ENCODE data around the gene KRT7.
"Not testable (repeated sequence)": the region's sequence is repeated elsewhere in the genome, so short reads cannot be mapped to it uniquely, and the experiment has no call there.

KRT7 gene

GRCh38 chr12:52238207-52238840 is 5.3 kb downstream of the KRT7 start:
- Histone ChIP-seq H3K9me3 (ENCODE audit: control insufficient read depth, insufficient read depth, low read length) (no peaks in the 10 kb centered on the region), H3K27me3 (ENCODE audit: control insufficient read depth, insufficient read depth, low read length) (peaks cover 14% of the 10 kb centered on the region), H3K4me1 (ENCODE audit: control insufficient read depth, insufficient read depth, low read length) (peaks cover 7% of the 10 kb centered on the region), H3K4me3 (ENCODE audit: low read depth, low read length) (no peak overlapping the region), H3K9ac (ENCODE audit: low read depth, low read length) (no peak overlapping the region), H3K36me3 (ENCODE audit: control insufficient read depth, insufficient read depth, low read length) (no peaks in the 10 kb centered on the region)

- Histone ChIP-seq H3K4me1 (ENCODE audit: control insufficient read depth, insufficient read depth, low read length) (peaks cover 7% of the 10 kb centered on the region), H3K9ac (ENCODE audit: low read depth, low read length) (no peak overlapping the region), H3K27me3 (ENCODE audit: control insufficient read depth, insufficient read depth, low read length) (peaks cover 10% of the 10 kb centered on the region), H3K9me3 (ENCODE audit: control insufficient read depth, insufficient read depth, low read length) (no peaks in the 10 kb centered on the region), H3K4me3 (ENCODE audit: low read depth, low read length) (no peak overlapping the region), H3K36me3 (ENCODE audit: control insufficient read depth, insufficient read depth, low read length) (no peaks in the 10 kb centered on the region)
Observed at GRCh38 chr12:52238916-52239646, 6.0 kb downstream of the KRT7 start.

GRCh38 chr12:52239767-52240166 is 6.7 kb downstream of the KRT7 start:
- Histone ChIP-seq H3K4me1 (ENCODE audit: control insufficient read depth, insufficient read depth, low read length) (peaks cover 7% of the 10 kb centered on the region), H3K9ac (ENCODE audit: low read depth, low read length) (no peak overlapping the region), H3K27me3 (ENCODE audit: control insufficient read depth, insufficient read depth, low read length) (peaks cover 7% of the 10 kb centered on the region), H3K4me3 (ENCODE audit: low read depth, low read length) (no peak overlapping the region), H3K9me3 (ENCODE audit: control insufficient read depth, insufficient read depth, low read length) (no peaks in the 10 kb centered on the region), H3K36me3 (ENCODE audit: control insufficient read depth, insufficient read depth, low read length) (no peaks in the 10 kb centered on the region)

- H3K36me3 ChIP-seq (ENCODE audit: control insufficient read depth, insufficient read depth, low read length); H3K4me1 ChIP-seq (ENCODE audit: control insufficient read depth, insufficient read depth, low read length); H3K4me3 ChIP-seq (ENCODE audit: low read depth, low read length); H3K9me3 ChIP-seq (ENCODE audit: control insufficient read depth, insufficient read depth, low read length); H3K27me3 ChIP-seq (ENCODE audit: control insufficient read depth, insufficient read depth, low read length); H3K9ac ChIP-seq (ENCODE audit: low read depth, low read length): not testable (repeated sequence)
Observed at GRCh38 chr12:52240247-52240646, 7.2 kb downstream of the KRT7 start.

GRCh38 chr12:52241205-52241842 is 8.3 kb downstream of the KRT7 start:
- Histone ChIP-seq H3K4me3 (ENCODE audit: low read depth, low read length) (no peak overlapping the region), H3K9me3 (ENCODE audit: control insufficient read depth, insufficient read depth, low read length) (no peaks in the 10 kb centered on the region), H3K27me3 (ENCODE audit: control insufficient read depth, insufficient read depth, low read length) (no peaks in the 10 kb centered on the region), H3K36me3 (ENCODE audit: control insufficient read depth, insufficient read depth, low read length) (no peaks in the 10 kb centered on the region), H3K9ac (ENCODE audit: low read depth, low read length) (no peak overlapping the region), H3K4me1 (ENCODE audit: control insufficient read depth, insufficient read depth, low read length) (peaks cover 7% of the 10 kb centered on the region)

GRCh38 chr12:52242442-52243258 is 9.6 kb downstream of the KRT7 start:
- H3K4me1 ChIP-seq (ENCODE audit: control insufficient read depth, insufficient read depth, low read length) = peaks cover 3% of the 10 kb centered on the region
- H3K9ac ChIP-seq (ENCODE audit: low read depth, low read length) = no peak overlapping the region
- peaks cover under 1% of the 10 kb centered on the region for H3K36me3 ChIP-seq (ENCODE audit: control insufficient read depth, insufficient read depth, low read length)
- H3K9me3 ChIP-seq (ENCODE audit: control insufficient read depth, insufficient read depth, low read length) = no peaks in the 10 kb centered on the region
- no peaks in the 10 kb centered on the region for H3K27me3 ChIP-seq (ENCODE audit: control insufficient read depth, insufficient read depth, low read length)
- no peak overlapping the region for H3K4me3 ChIP-seq (ENCODE audit: low read depth, low read length)

- Histone ChIP-seq H3K4me1 (ENCODE audit: control insufficient read depth, insufficient read depth, low read length) (peaks cover 2% of the 10 kb centered on the region), H3K9me3 (ENCODE audit: control insufficient read depth, insufficient read depth, low read length) (no peaks in the 10 kb centered on the region), H3K27me3 (ENCODE audit: control insufficient read depth, insufficient read depth, low read length) (no peaks in the 10 kb centered on the region), H3K4me3 (ENCODE audit: low read depth, low read length) (no peak overlapping the region), H3K36me3 (ENCODE audit: control insufficient read depth, insufficient read depth, low read length) (peaks cover 2% of the 10 kb centered on the region), H3K9ac (ENCODE audit: low read depth, low read length) (no peak overlapping the region)
Observed at GRCh38 chr12:52243259-52243855, 10.3 kb downstream of the KRT7 start.

GRCh38 chr12:52243856-52244614 is 11.0 kb downstream of the KRT7 start:
- Histone ChIP-seq H3K9ac (ENCODE audit: low read depth, low read length) (no peak overlapping the region), H3K4me1 (ENCODE audit: control insufficient read depth, insufficient read depth, low read length) (peaks cover 2% of the 10 kb centered on the region), H3K27me3 (ENCODE audit: control insufficient read depth, insufficient read depth, low read length) (peaks cover 4% of the 10 kb centered on the region), H3K9me3 (ENCODE audit: control insufficient read depth, insufficient read depth, low read length) (no peaks in the 10 kb centered on the region), H3K36me3 (ENCODE audit: control insufficient read depth, insufficient read depth, low read length) (peaks cover 2% of the 10 kb centered on the region), H3K4me3 (ENCODE audit: low read depth, low read length) (no peak overlapping the region)

GRCh38 chr12:52244615-52244994 is 11.6 kb downstream of the KRT7 start:
- H3K4me3 ChIP-seq (ENCODE audit: low read depth, low read length) = no peak overlapping the region
- H3K9me3 ChIP-seq (ENCODE audit: control insufficient read depth, insufficient read depth, low read length) = no peaks in the 10 kb centered on the region
- no peak overlapping the region for H3K9ac ChIP-seq (ENCODE audit: low read depth, low read length)
- H3K36me3 ChIP-seq (ENCODE audit: control insufficient read depth, insufficient read depth, low read length) = peaks cover 2% of the 10 kb centered on the region
- peaks cover 9% of the 10 kb centered on the region for H3K27me3 ChIP-seq (ENCODE audit: control insufficient read depth, insufficient read depth, low read length)
- H3K4me1 ChIP-seq (ENCODE audit: control insufficient read depth, insufficient read depth, low read length) = peaks cover 2% of the 10 kb centered on the region

GRCh38 chr12:52245259-52245961 is 12.4 kb downstream of the KRT7 start:
- H3K9ac ChIP-seq (ENCODE audit: low read depth, low read length) = no peak overlapping the region
- no peak overlapping the region for H3K4me3 ChIP-seq (ENCODE audit: low read depth, low read length)
- H3K9me3 ChIP-seq (ENCODE audit: control insufficient read depth, insufficient read depth, low read length) = no peaks in the 10 kb centered on the region
- H3K4me1 ChIP-seq (ENCODE audit: control insufficient read depth, insufficient read depth, low read length) = peaks cover 2% of the 10 kb centered on the region
- H3K27me3 ChIP-seq (ENCODE audit: control insufficient read depth, insufficient read depth, low read length) = peaks cover 16% of the 10 kb centered on the region
- H3K36me3 ChIP-seq (ENCODE audit: control insufficient read depth, insufficient read depth, low read length) = peaks cover 2% of the 10 kb centered on the region

Data from iPS-15b (cell line).